GM23248 (cell line): ENCODE results near the gene LRP1. TPM values are rescaled to one million over a fixed set of nuclear protein-coding genes. Genes with fewer than 3 reads are reported as not detected.

ENCODE experiments used
- DNase-seq: peaks from one replicate; pipeline ENCODE4 v3.0.0-alpha.2; 2015
- H2AFZ ChIP-seq: fragments of 200-600 bp; sonication (generic); 2 replicates; pipeline ENCODE4 v1.6.1; 2016; ENCODE audit warnings: antibody characterized with exemption
- H3F3A ChIP-seq: fragments of 200-600 bp; sonication (generic); 2 replicates; pipeline ENCODE4 v1.6.1; 2016; ENCODE audit warnings: mild to moderate bottlenecking, antibody characterized with exemption, mixed run types; ENCODE audit not compliant: insufficient read depth
- H3K27ac ChIP-seq: fragments of 200-600 bp; sonication (generic); 2 replicates; pipeline ENCODE4 v1.5.1; 2016; ENCODE audit warnings: mild to moderate bottlenecking
- H3K27me3 ChIP-seq: fragments of 200-600 bp; sonication (generic); replicated peaks from 2 replicates; pipeline ENCODE4 v1.6.1; 2016; ENCODE audit warnings: mild to moderate bottlenecking; ENCODE audit not compliant: insufficient read depth
- H3K36me3 ChIP-seq: fragments of 200-600 bp; sonication (generic); 2 replicates; pipeline ENCODE4 v1.6.1; 2016; ENCODE audit warnings: low read depth, mild to moderate bottlenecking
- H3K4me1 ChIP-seq: fragments of 200-600 bp; sonication (generic); 2 replicates; pipeline ENCODE4 v1.6.1; 2016; ENCODE audit warnings: mild to moderate bottlenecking; ENCODE audit not compliant: insufficient read depth
- H3K4me2 ChIP-seq: fragments of 200-600 bp; sonication (generic); one replicate; pipeline ENCODE4 v1.6.1; 2016; ENCODE audit warnings: mild to moderate bottlenecking; ENCODE audit not compliant: unreplicated experiment
- H3K4me3 ChIP-seq: fragments of 200-600 bp; sonication (generic); 2 replicates; pipeline ENCODE4 v1.5.1; 2016; ENCODE audit warnings: mild to moderate bottlenecking
- H3K79me2 ChIP-seq: fragments of 200-600 bp; sonication (generic); 2 replicates; pipeline ENCODE4 v1.6.1; 2016; ENCODE audit warnings: mild to moderate bottlenecking; ENCODE audit not compliant: insufficient read depth
- H3K9ac ChIP-seq: fragments of 200-600 bp; sonication (generic); 2 replicates; pipeline ENCODE4 v1.6.1; 2016; ENCODE audit warnings: mild to moderate bottlenecking
- H3K9me2 ChIP-seq: fragments of 200-600 bp; sonication (generic); 2 replicates; pipeline ENCODE4 v1.6.1; 2016; ENCODE audit warnings: mixed run types, mild to moderate bottlenecking, moderate library complexity; ENCODE audit not compliant: insufficient read depth
- H3K9me3 ChIP-seq: fragments of 200-600 bp; sonication (generic); one replicate; pipeline ENCODE4 v1.6.1; 2017; ENCODE audit warnings: low read depth
- H4K20me1 ChIP-seq: fragments of 200-600 bp; sonication (generic); 2 replicates; pipeline ENCODE4 v1.6.0; 2016; ENCODE audit not compliant: insufficient read depth
- EZH2 ChIP-seq: fragments of 200-600 bp; sonication (generic); IDR thresholded peaks from 2 replicates; pipeline ENCODE4 v1.6.1; 2018; ENCODE audit warnings: antibody characterized with exemption, mild to moderate bottlenecking; ENCODE audit not compliant: insufficient read depth, poor library complexity, severe bottlenecking
- EZH2phosphoT487 ChIP-seq: fragments of 200-600 bp; sonication (generic); IDR thresholded peaks from 2 replicates; pipeline ENCODE4 v1.6.1; 2018; ENCODE audit warnings: antibody characterized with exemption, moderate library complexity, mild to moderate bottlenecking, low read depth; ENCODE audit not compliant: insufficient read depth
- WGBS, 2 experiments: methylation state at CpG; one replicate each; pipeline ENCODE4 v1.1.6; 2015 to 2017; ENCODE audit warnings: low lambda C conversion rate in 2 of 2, low coverage in 1 of 2; ENCODE audit errors: missing lambda C conversion rate in 2 of 2; 5-methylcytosine and 5-hydroxymethylcytosine counted together
- in situ Hi-C: fragments of 300-500 bp; cut with MboI; formaldehyde crosslinking; loops from 2 replicates; pipeline ENCODE4 v1.15.0; 2020
- polyA plus RNA-seq: library from polyadenylated mRNA; unstranded; fragments of >200 nt; fragmentation: Nextera tagmentation; extraction: Ambion mirVana; gene quantifications from 2 replicates; pipeline ENCODE4 v1.2.1, GENCODE V29; 2016
- total RNA-seq: library from RNA; depleted of rRNA; stranded (reverse); fragments of >200 nt; shearing (Covaris generic); gene quantifications from 2 replicates; pipeline ENCODE4 v1.2.3, GENCODE V29; 2014

LRP1 gene
- total and polyA plus RNA-seq, 2 experiments from 2014 or later, result 166 to 257 TPM

GRCh38 chr12:57198329-57198728 lies 70.0 kb downstream of the LRP1 start:
- no peak for DNase-seq
- Histone ChIP-seq H3F3A (no peaks in the 10 kb centered on the region; the same call in 1 of the 2 replicates), H3K4me3 (no peak overlapping the region), H3K4me2 (no peak overlapping the region), H3K9me2 (no peaks in the 10 kb centered on the region), H3K79me2 (peaks cover 36% of the 10 kb centered on the region), H3K27me3 (no peaks in the 10 kb centered on the region), H3K9me3 (no peaks in the 10 kb centered on the region), H3K4me1 (no peaks in the 10 kb centered on the region), H4K20me1 (no peaks in the 10 kb centered on the region), H3K36me3 (peaks cover 66% of the 10 kb centered on the region; the same call in 1 of the 2 replicates), H3K9ac (no peak overlapping the region), H2AFZ (no peak overlapping the region), H3K27ac (no peak overlapping the region)
- WGBS, 2 experiments, result 90 to 91% methylated on average over 17 of the region's 17 CpGs
- no peak for TF ChIP-seq EZH2
- no peak for TF ChIP-seq EZH2phosphoT487
- in situ Hi-C loops, result no loop called here

- in situ Hi-C loops, result no loop called here
- Histone ChIP-seq H3K9me2 (no peaks in the 10 kb centered on the region), H3F3A (no peaks in the 10 kb centered on the region; the same call in 1 of the 2 replicates), H3K4me2 (no peak overlapping the region), H2AFZ (no peak overlapping the region), H3K4me1 (no peaks in the 10 kb centered on the region), H3K4me3 (no peak overlapping the region), H3K27ac (no peak overlapping the region), H3K9ac (no peak overlapping the region), H3K36me3 (peaks cover 69% of the 10 kb centered on the region; the same call in 1 of the 2 replicates), H4K20me1 (no peaks in the 10 kb centered on the region), H3K79me2 (peaks cover 40% of the 10 kb centered on the region), H3K27me3 (no peaks in the 10 kb centered on the region), H3K9me3 (no peaks in the 10 kb centered on the region)
- no peak for TF ChIP-seq EZH2
- TF ChIP-seq EZH2phosphoT487, result no peak
- WGBS, 2 experiments, result 82 to 84% methylated on average over 14 to 15 of the region's 15 CpGs
- DNase-seq, result no peak
Observed at GRCh38 chr12:57199191-57199590, 70.9 kb downstream of the LRP1 start.

GRCh38 chr12:57200497-57200896 lies 72.2 kb downstream of the LRP1 start:
- in situ Hi-C loops, result no loop called here
- H3K36me3 ChIP-seq, result peaks cover 58% of the 10 kb centered on the region; the same call in 1 of the 2 replicates
- H3K4me3 ChIP-seq, result no peak overlapping the region
- no peak overlapping the region for H3K9ac ChIP-seq
- no peak overlapping the region for H2AFZ ChIP-seq
- no peak overlapping the region for H3K4me2 ChIP-seq
- no peak overlapping the region for H3K27ac ChIP-seq
- 82 to 87% methylated on average over 13 to 14 of the region's 15 CpGs for WGBS, 2 experiments
- no peaks in the 10 kb centered on the region for H4K20me1 ChIP-seq
- no peaks in the 10 kb centered on the region for H3K4me1 ChIP-seq
- H3K27me3 ChIP-seq, result no peaks in the 10 kb centered on the region
- peaks cover 28% of the 10 kb centered on the region for H3K79me2 ChIP-seq
- no peaks in the 10 kb centered on the region; the same call in 1 of the 2 replicates for H3F3A ChIP-seq
- no peaks in the 10 kb centered on the region for H3K9me3 ChIP-seq
- TF ChIP-seq EZH2 (no peak), EZH2phosphoT487 (no peak)
- H3K9me2 ChIP-seq, result no peaks in the 10 kb centered on the region
- DNase-seq, result no peak

GRCh38 chr12:57201219-57201618 lies 72.9 kb downstream of the LRP1 start:
- peaks cover 21% of the 10 kb centered on the region for H3K79me2 ChIP-seq
- 77 to 80% methylated on average over 8 of the region's 8 CpGs for WGBS, 2 experiments
- no peak overlapping the region for H3K27ac ChIP-seq
- no peaks in the 10 kb centered on the region for H3K4me1 ChIP-seq
- H3K27me3 ChIP-seq, result no peaks in the 10 kb centered on the region
- no peak overlapping the region for H3K4me2 ChIP-seq
- no peaks in the 10 kb centered on the region for H3K9me3 ChIP-seq
- H3K9me2 ChIP-seq, result no peaks in the 10 kb centered on the region
- no peak overlapping the region for H3K9ac ChIP-seq
- in situ Hi-C loops, result no loop called here
- H4K20me1 ChIP-seq, result no peaks in the 10 kb centered on the region
- no peak overlapping the region for H2AFZ ChIP-seq
- H3F3A ChIP-seq, result peaks cover 5% of the 10 kb centered on the region; the same call in 1 of the 2 replicates
- DNase-seq, result no peak
- H3K36me3 ChIP-seq, result peaks cover 57% of the 10 kb centered on the region; the same call in 1 of the 2 replicates
- TF ChIP-seq EZH2 (no peak), EZH2phosphoT487 (no peak)
- no peak overlapping the region for H3K4me3 ChIP-seq
